Measurements from ENCODE around the gene KCNJ9.

- TF ChIP-seq CTCF (IDR thresholded peaks at IDR 0.05): no peak
- TF ChIP-seq POLR2A (IDR thresholded peaks at IDR 0.05): no peak
Observed at GRCh38 chr1:160127865-160128523, 46.7 kb downstream of the KCNJ9 start.
